Neural progenitor cell (in vitro differentiated cells): ENCODE data around the gene HES3. TPM values are rescaled to one million over a fixed set of nuclear protein-coding genes. Genes with fewer than 3 reads are reported as not detected.
"Not testable (repeated sequence)": the region's sequence is repeated elsewhere in the genome, so short reads cannot be mapped to it uniquely, and the experiment has no call there.

Source experiments
- DNase-seq: peaks from one replicate; pipeline ENCODE4 v3.0.0-alpha.2; 2016; ENCODE audit warnings: low spot score
- H2AFZ ChIP-seq: fragments of 200-600 bp; sonication (generic); replicated peaks from 2 replicates; pipeline ENCODE4 v1.6.1; 2016; ENCODE audit warnings: antibody characterized with exemption
- H3F3A ChIP-seq: fragments of 200-600 bp; sonication (generic); 2 replicates; pipeline ENCODE4 v1.6.1; 2016; ENCODE audit warnings: antibody characterized with exemption, low read depth
- H3K27ac ChIP-seq: fragments of 200-600 bp; sonication (generic); 2 replicates; pipeline ENCODE4 v1.5.1; 2016; ENCODE audit warnings: mild to moderate bottlenecking
- H3K27me3 ChIP-seq: fragments of 200-600 bp; sonication (generic); 2 replicates; pipeline ENCODE4 v1.6.1; 2016; ENCODE audit warnings: mild to moderate bottlenecking, moderate library complexity
- H3K36me3 ChIP-seq: fragments of 200-600 bp; sonication (generic); 2 replicates; pipeline ENCODE4 v1.5.1; 2016
- H3K4me1 ChIP-seq: fragments of 200-600 bp; sonication (generic); 2 replicates; pipeline ENCODE4 v1.6.1; 2016; ENCODE audit warnings: mixed run types
- H3K4me2 ChIP-seq: fragments of 200-600 bp; sonication (generic); 2 replicates; pipeline ENCODE4 v1.6.1; 2016
- H3K4me3 ChIP-seq: fragments of 200-600 bp; sonication (generic); 2 replicates; pipeline ENCODE4 v1.5.1; 2016
- H3K79me2 ChIP-seq: fragments of 200-600 bp; sonication (generic); 2 replicates; pipeline ENCODE4 v1.6.1; 2016; ENCODE audit warnings: low read depth
- H3K9ac ChIP-seq: fragments of 200-600 bp; sonication (generic); 2 replicates; pipeline ENCODE4 v1.6.1; 2016
- H3K9me3 ChIP-seq: fragments of 200-600 bp; sonication (generic); 2 replicates; pipeline ENCODE4 v1.5.1; 2016; ENCODE audit warnings: low read depth
- H4K20me1 ChIP-seq: fragments of 200-600 bp; sonication (generic); 2 replicates; pipeline ENCODE4 v1.6.1; 2016; ENCODE audit warnings: low read depth
- H3K27ac Mint-ChIP-seq: 3 replicates; pipeline ENCODE4 v1.8.0; 2021; ENCODE audit warnings: mixed read lengths
- H3K27me3 Mint-ChIP-seq: 2 replicates; pipeline ENCODE4 v1.8.0; 2022; ENCODE audit warnings: low read depth, mild to moderate bottlenecking, inconsistent platforms, moderate library complexity, mixed read lengths; ENCODE audit not compliant: insufficient read depth
- H3K36me3 Mint-ChIP-seq: 3 replicates; pipeline ENCODE4 v1.8.0; 2021; ENCODE audit warnings: mixed read lengths
- H3K4me1 Mint-ChIP-seq: 3 replicates; pipeline ENCODE4 v1.8.0; 2021; ENCODE audit warnings: mixed read lengths
- H3K4me3 Mint-ChIP-seq: 3 replicates; pipeline ENCODE4 v1.8.0; 2021; ENCODE audit warnings: mild to moderate bottlenecking, moderate library complexity, mixed read lengths
- H3K9me3 Mint-ChIP-seq: 3 replicates; pipeline ENCODE4 v1.8.0; 2020; ENCODE audit warnings: mixed read lengths
- EZH2 ChIP-seq: fragments of 200-600 bp; sonication (generic); IDR thresholded peaks from 2 replicates; pipeline ENCODE4 v1.6.1; 2017; ENCODE audit warnings: antibody characterized with exemption, mild to moderate bottlenecking, moderate library complexity
- EZH2phosphoT487 ChIP-seq: fragments of 200-600 bp; sonication (generic); IDR thresholded peaks from 2 replicates; pipeline ENCODE4 v1.6.1; 2017; ENCODE audit warnings: antibody characterized with exemption
- total RNA-seq: library from RNA; depleted of rRNA; stranded (reverse); fragments of >200 nt; gene quantifications from 2 replicates; pipeline ENCODE4 v1.2.3, GENCODE V29; 2015; ENCODE audit warnings: low replicate concordance
- TF ChIP-seq, protein P1 (sequence below): fragments of 200-600 bp; sonication (generic); IDR thresholded peaks from 2 replicates; pipeline ENCODE4 v1.5.1; 2017; ENCODE audit warnings: antibody characterized with exemption, mild to moderate bottlenecking

HES3 gene
- total RNA-seq, 1 donor from 2014 or later: 5.5 TPM

DNA sequence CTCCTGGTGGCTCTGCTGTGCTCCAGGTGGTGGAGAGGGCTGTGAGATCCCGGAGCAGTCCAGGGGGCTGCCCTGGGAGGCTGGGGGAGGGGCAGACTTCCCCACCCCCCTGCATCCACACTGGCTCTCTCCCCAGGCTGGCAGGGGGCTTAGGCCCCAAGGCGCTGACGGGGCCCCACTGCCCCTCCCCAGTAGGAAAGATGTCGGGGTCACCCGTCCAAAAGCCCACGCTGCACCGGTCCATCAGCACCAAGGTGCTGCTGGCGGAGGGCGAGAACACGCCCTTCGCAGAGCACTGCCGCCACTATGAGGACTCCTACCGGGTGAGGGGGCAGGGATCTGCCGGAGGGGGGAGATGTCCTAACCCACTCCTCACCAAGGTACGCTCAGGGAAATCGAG is 32.2 kb upstream of the HES3 start:
- H3K79me2 ChIP-seq: no peaks in the 10 kb centered on the region
- H3K4me3 ChIP-seq: no peak overlapping the region
- H3K4me2 ChIP-seq: no peak overlapping the region
- Mint-ChIP-seq H3K36me3 (no peaks in the 10 kb centered on the region), H3K27ac (no peak overlapping the region), H3K4me1 (peaks cover 6% of the 10 kb centered on the region), H3K4me3 (no peak overlapping the region), H3K27me3 (peaks cover 21% of the 10 kb centered on the region), H3K9me3 (no peaks in the 10 kb centered on the region)
- no peak overlapping the region for H2AFZ ChIP-seq
- no peaks in the 10 kb centered on the region for H3K36me3 ChIP-seq
- TF ChIP-seq EZH2phosphoT487 (no peak), EZH2 (no peak)
- TF ChIP-seq, protein P1, sequence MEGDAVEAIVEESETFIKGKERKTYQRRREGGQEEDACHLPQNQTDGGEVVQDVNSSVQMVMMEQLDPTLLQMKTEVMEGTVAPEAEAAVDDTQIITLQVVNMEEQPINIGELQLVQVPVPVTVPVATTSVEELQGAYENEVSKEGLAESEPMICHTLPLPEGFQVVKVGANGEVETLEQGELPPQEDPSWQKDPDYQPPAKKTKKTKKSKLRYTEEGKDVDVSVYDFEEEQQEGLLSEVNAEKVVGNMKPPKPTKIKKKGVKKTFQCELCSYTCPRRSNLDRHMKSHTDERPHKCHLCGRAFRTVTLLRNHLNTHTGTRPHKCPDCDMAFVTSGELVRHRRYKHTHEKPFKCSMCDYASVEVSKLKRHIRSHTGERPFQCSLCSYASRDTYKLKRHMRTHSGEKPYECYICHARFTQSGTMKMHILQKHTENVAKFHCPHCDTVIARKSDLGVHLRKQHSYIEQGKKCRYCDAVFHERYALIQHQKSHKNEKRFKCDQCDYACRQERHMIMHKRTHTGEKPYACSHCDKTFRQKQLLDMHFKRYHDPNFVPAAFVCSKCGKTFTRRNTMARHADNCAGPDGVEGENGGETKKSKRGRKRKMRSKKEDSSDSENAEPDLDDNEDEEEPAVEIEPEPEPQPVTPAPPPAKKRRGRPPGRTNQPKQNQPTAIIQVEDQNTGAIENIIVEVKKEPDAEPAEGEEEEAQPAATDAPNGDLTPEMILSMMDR: no peak
- no peak overlapping the region for H3K27ac ChIP-seq
- H3K27me3 ChIP-seq: peaks cover 32% of the 10 kb centered on the region
- H4K20me1 ChIP-seq: peaks cover 3% of the 10 kb centered on the region
- peaks cover 18% of the 10 kb centered on the region for H3F3A ChIP-seq
- H3K9me3 ChIP-seq: no peaks in the 10 kb centered on the region
- no peak overlapping the region for H3K9ac ChIP-seq
- no peak for DNase-seq
- H3K4me1 ChIP-seq: peaks cover 14% of the 10 kb centered on the region

DNA sequence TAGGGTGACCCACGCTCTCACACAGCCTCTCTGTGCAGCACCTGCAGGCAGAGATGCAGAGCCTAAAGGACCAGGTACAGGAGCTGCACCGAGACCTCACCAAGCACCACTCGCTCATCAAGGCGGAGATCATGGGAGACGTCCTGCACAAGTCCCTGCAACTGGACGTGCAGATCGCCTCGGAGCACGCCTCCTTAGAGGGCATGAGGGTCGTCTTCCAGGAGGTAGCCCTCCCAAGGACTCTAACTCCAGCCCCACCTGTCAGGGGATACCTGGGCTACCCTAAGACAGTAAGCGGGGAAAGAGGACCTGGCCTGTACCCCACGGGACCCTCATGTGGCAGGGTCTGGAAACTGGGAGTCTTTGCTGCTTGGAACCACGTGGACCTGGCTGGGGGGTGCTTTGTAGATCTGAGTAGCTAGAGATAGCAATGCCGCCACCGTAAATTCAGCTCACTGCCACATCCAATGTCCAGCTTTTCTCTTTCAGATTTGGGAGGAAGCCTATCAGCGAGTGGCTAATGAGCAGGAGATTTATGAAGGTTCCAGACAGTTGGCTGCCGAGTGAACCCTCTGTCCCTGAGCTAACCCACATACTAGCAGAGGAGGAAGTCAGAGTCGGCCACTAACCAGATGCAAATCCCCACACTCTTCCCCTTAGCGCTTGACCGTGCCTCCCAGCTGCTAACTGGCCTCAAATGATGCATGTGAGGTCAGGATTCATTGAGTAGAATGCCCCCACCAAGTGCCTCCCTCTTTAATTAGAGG is 31.6 kb upstream of the HES3 start:
- peak overlapping the region; percentile 53 for H3K4me3 Mint-ChIP-seq
- no peak overlapping the region for H3K4me2 ChIP-seq
- H3K36me3 Mint-ChIP-seq: no peaks in the 10 kb centered on the region
- peaks cover 20% of the 10 kb centered on the region for H3K27me3 Mint-ChIP-seq
- H3K9me3 Mint-ChIP-seq: no peaks in the 10 kb centered on the region
- no peak overlapping the region for H3K9ac ChIP-seq
- DNase-seq: no peak
- no peaks in the 10 kb centered on the region for H3K36me3 ChIP-seq
- H3K79me2 ChIP-seq: no peaks in the 10 kb centered on the region
- H3K27ac Mint-ChIP-seq: no peak overlapping the region
- no peak overlapping the region for H2AFZ ChIP-seq
- peaks cover 13% of the 10 kb centered on the region for H3F3A ChIP-seq
- H3K4me1 ChIP-seq: peaks cover 14% of the 10 kb centered on the region
- peaks cover 26% of the 10 kb centered on the region for H3K27me3 ChIP-seq
- peaks cover 3% of the 10 kb centered on the region for H4K20me1 ChIP-seq
- peaks cover 6% of the 10 kb centered on the region for H3K4me1 Mint-ChIP-seq
- no peak overlapping the region for H3K4me3 ChIP-seq
- no peaks in the 10 kb centered on the region for H3K9me3 ChIP-seq
- TF ChIP-seq EZH2: no peak
- H3K27ac ChIP-seq: no peak overlapping the region

GRCh38 chr1:6218375-6219164 is 25.4 kb upstream of the HES3 start:
- Histone ChIP-seq H3K4me3 (no peak overlapping the region), H3F3A (peaks cover 12% of the 10 kb centered on the region), H4K20me1 (peaks cover 10% of the 10 kb centered on the region), H3K79me2 (no peaks in the 10 kb centered on the region), H2AFZ (no peak overlapping the region), H3K9ac (no peak overlapping the region), H3K4me2 (no peak overlapping the region), H3K27me3 (no peaks in the 10 kb centered on the region), H3K9me3 (no peaks in the 10 kb centered on the region), H3K27ac (no peak overlapping the region), H3K4me1 (no peaks in the 10 kb centered on the region), H3K36me3 (no peaks in the 10 kb centered on the region)
- DNase-seq: no peak
- peaks cover 15% of the 10 kb centered on the region for H3K27me3 Mint-ChIP-seq
- H3K36me3 Mint-ChIP-seq: peaks cover 7% of the 10 kb centered on the region
- TF ChIP-seq EZH2phosphoT487 (no peak), EZH2 (no peak)
- TF ChIP-seq, protein P1: no peak
- peak overlapping the region; percentile 80 for H3K27ac Mint-ChIP-seq
- no peaks in the 10 kb centered on the region for H3K4me1 Mint-ChIP-seq
- H3K4me3 Mint-ChIP-seq: no peak overlapping the region
- H3K9me3 Mint-ChIP-seq: no peaks in the 10 kb centered on the region

GRCh38 chr1:6219641-6220040 is 24.3 kb upstream of the HES3 start:
- H3K79me2 ChIP-seq, H3K36me3 ChIP-seq, H3K9me3 ChIP-seq, H3K4me3 Mint-ChIP-seq, H3K4me1 Mint-ChIP-seq, H3K27ac Mint-ChIP-seq, DNase-seq, H3K27ac ChIP-seq, H3K9ac ChIP-seq, H3K4me1 ChIP-seq, H3K4me3 ChIP-seq, H2AFZ ChIP-seq, H3K4me2 ChIP-seq, H3K9me3 Mint-ChIP-seq, H3K27me3 ChIP-seq: not testable (repeated sequence)
- peaks cover 15% of the 10 kb centered on the region for H4K20me1 ChIP-seq
- H3K27me3 Mint-ChIP-seq: peaks cover 10% of the 10 kb centered on the region
- H3K36me3 Mint-ChIP-seq: peaks cover 16% of the 10 kb centered on the region
- H3F3A ChIP-seq: peaks cover 19% of the 10 kb centered on the region
